D341Med (cell line): Measurements from ENCODE around the gene BTRC.

Experiments used
- DNase-seq: peaks from one replicate; pipeline ENCODE4 v3.0.0; 2012; ENCODE audit warnings: low spot score

Gene BTRC

GRCh38 chr10:101545898-101546297 is 191.9 kb downstream of the BTRC start:
- no peak for DNase-seq

- no peak for DNase-seq
These were observed 197.0 kb downstream of the BTRC start for GRCh38 chr10:101550965-101551364.

GRCh38 chr10:101552442-101552841 is 198.5 kb downstream of the BTRC start:
- no peak for DNase-seq

- DNase-seq = no peak
These were observed 203.6 kb downstream of the BTRC start for GRCh38 chr10:101557541-101557940.

- DNase-seq = no peak
These were observed 204.2 kb downstream of the BTRC start for GRCh38 chr10:101558204-101558603.

GRCh38 chr10:101558671-101559595 is 205.0 kb downstream of the BTRC start:
- DNase-seq = no peak

GRCh38 chr10:101559596-101560297 is 205.8 kb downstream of the BTRC start:
- DNase-seq = no peak

- no peak for DNase-seq
These were observed 206.5 kb downstream of the BTRC start for GRCh38 chr10:101560298-101561067.

GRCh38 chr10:101561068-101561915 is 207.3 kb downstream of the BTRC start:
- DNase-seq = no peak

- no peak for DNase-seq
These were observed 208.3 kb downstream of the BTRC start for GRCh38 chr10:101562231-101562630.

- DNase-seq = no peak
These were observed 209.0 kb downstream of the BTRC start for GRCh38 chr10:101563007-101563406.

- DNase-seq = no peak
These were observed 209.6 kb downstream of the BTRC start for GRCh38 chr10:101563497-101564040.

- DNase-seq = no peak
These were observed 210.6 kb downstream of the BTRC start for GRCh38 chr10:101564490-101564991.

- no peak for DNase-seq
These were observed 211.5 kb downstream of the BTRC start for GRCh38 chr10:101565370-101565900.

GRCh38 chr10:101565936-101566332 is 212.0 kb downstream of the BTRC start:
- DNase-seq = no peak

GRCh38 chr10:101566333-101567164 is 212.6 kb downstream of the BTRC start:
- no peak for DNase-seq

GRCh38 chr10:101567165-101568006 is 213.4 kb downstream of the BTRC start:
- no peak for DNase-seq

GRCh38 chr10:101568054-101568745 is 214.2 kb downstream of the BTRC start:
- DNase-seq = no peak

- DNase-seq = no peak
These were observed 215.3 kb downstream of the BTRC start for GRCh38 chr10:101569323-101569621.
